ENCODE results near the gene SPTLC2.

Gene SPTLC2

GRCh38 chr14:77570706-77571268, 45.6 kb downstream of the SPTLC2 start:
- no peak for DNase-seq (ENCODE audit: low spot score)
- no peak for TF ChIP-seq CTCF (IDR thresholded peaks at IDR 0.05; ENCODE audit: borderline replicate concordance, control extremely low read depth, extremely low read depth, insufficient read depth, missing control alignments)
- in situ Hi-C loops (cut with MboI; ENCODE audit: low sequenced_read_pairs, unreplicated experiment): no loop called here

GRCh38 chr14:77565994-77566305, 50.5 kb downstream of the SPTLC2 start:
- in situ Hi-C loops (cut with MboI; ENCODE audit: low sequenced_read_pairs, unreplicated experiment): no loop called here
- no peak for TF ChIP-seq CTCF (IDR thresholded peaks at IDR 0.05; ENCODE audit: borderline replicate concordance, control extremely low read depth, extremely low read depth, insufficient read depth, missing control alignments)
- DNase-seq (ENCODE audit: low spot score): no peak

- in situ Hi-C loops (cut with MboI; ENCODE audit: low sequenced_read_pairs, unreplicated experiment): no loop called here
- TF ChIP-seq CTCF (IDR thresholded peaks at IDR 0.05; ENCODE audit: borderline replicate concordance, control extremely low read depth, extremely low read depth, insufficient read depth, missing control alignments): no peak
- DNase-seq (ENCODE audit: low spot score): peak; percentile 40
Observed at GRCh38 chr14:77565289-77565993, 51.0 kb downstream of the SPTLC2 start.

GRCh38 chr14:77562681-77563080, 53.8 kb downstream of the SPTLC2 start:
- no peak for DNase-seq (ENCODE audit: low spot score)
- in situ Hi-C loops (cut with MboI; ENCODE audit: low sequenced_read_pairs, unreplicated experiment): no loop called here
- no peak for TF ChIP-seq CTCF (IDR thresholded peaks at IDR 0.05; ENCODE audit: borderline replicate concordance, control extremely low read depth, extremely low read depth, insufficient read depth, missing control alignments)

GRCh38 chr14:77561881-77562280, 54.6 kb downstream of the SPTLC2 start:
- no peak for TF ChIP-seq CTCF (IDR thresholded peaks at IDR 0.05; ENCODE audit: borderline replicate concordance, control extremely low read depth, extremely low read depth, insufficient read depth, missing control alignments)
- DNase-seq (ENCODE audit: low spot score): no peak
- in situ Hi-C loops (cut with MboI; ENCODE audit: low sequenced_read_pairs, unreplicated experiment): no loop called here

- in situ Hi-C loops (cut with MboI; ENCODE audit: low sequenced_read_pairs, unreplicated experiment): no loop called here
- DNase-seq (ENCODE audit: low spot score): no peak
- no peak for TF ChIP-seq CTCF (IDR thresholded peaks at IDR 0.05; ENCODE audit: borderline replicate concordance, control extremely low read depth, extremely low read depth, insufficient read depth, missing control alignments)
Observed at GRCh38 chr14:77559381-77559780, 57.1 kb downstream of the SPTLC2 start.

All from GM13976 (cell line).